ENCODE data around the gene L3HYPDH. TPM values are rescaled to one million over a fixed set of nuclear protein-coding genes. Genes with fewer than 3 reads are reported as not detected.
A peak's percentile ranks its signal among the peaks of the same experiment; 100 is the strongest.

L3HYPDH gene
- total RNA-seq, 1 donor from 2014 or later, result 57.2 TPM

GRCh38 chr14:59427653-59428580, 56.3 kb downstream of the L3HYPDH start:
- H3K9ac ChIP-seq (ENCODE audit: low read length), result peak overlapping the region; percentile 0
- no peaks in the 10 kb centered on the region for H4K20me1 ChIP-seq (ENCODE audit: insufficient read depth, low read length)
- DNase-seq (ENCODE audit: low read depth), result peak; percentile 39
- Mint-ChIP-seq H3K4me1 (ENCODE audit: low read depth, unreplicated experiment) (peaks cover 23% of the 10 kb centered on the region), H3K36me3 (ENCODE audit: low read depth, unreplicated experiment) (peaks cover 1% of the 10 kb centered on the region), H3K27ac (ENCODE audit: unreplicated experiment) (no peak overlapping the region), H3K4me3 (ENCODE audit: unreplicated experiment) (peak overlapping the region; percentile 23), H3K27me3 (ENCODE audit: low read depth, unreplicated experiment) (no peaks in the 10 kb centered on the region), H3K9me3 (ENCODE audit: unreplicated experiment) (no peaks in the 10 kb centered on the region)
- TF ChIP-seq EZH2 (IDR thresholded peaks at IDR 0.05; ENCODE audit: insufficient read depth, low read length), result no peak
- TF ChIP-seq, protein P1, sequence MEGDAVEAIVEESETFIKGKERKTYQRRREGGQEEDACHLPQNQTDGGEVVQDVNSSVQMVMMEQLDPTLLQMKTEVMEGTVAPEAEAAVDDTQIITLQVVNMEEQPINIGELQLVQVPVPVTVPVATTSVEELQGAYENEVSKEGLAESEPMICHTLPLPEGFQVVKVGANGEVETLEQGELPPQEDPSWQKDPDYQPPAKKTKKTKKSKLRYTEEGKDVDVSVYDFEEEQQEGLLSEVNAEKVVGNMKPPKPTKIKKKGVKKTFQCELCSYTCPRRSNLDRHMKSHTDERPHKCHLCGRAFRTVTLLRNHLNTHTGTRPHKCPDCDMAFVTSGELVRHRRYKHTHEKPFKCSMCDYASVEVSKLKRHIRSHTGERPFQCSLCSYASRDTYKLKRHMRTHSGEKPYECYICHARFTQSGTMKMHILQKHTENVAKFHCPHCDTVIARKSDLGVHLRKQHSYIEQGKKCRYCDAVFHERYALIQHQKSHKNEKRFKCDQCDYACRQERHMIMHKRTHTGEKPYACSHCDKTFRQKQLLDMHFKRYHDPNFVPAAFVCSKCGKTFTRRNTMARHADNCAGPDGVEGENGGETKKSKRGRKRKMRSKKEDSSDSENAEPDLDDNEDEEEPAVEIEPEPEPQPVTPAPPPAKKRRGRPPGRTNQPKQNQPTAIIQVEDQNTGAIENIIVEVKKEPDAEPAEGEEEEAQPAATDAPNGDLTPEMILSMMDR (IDR thresholded peaks at IDR 0.05; ENCODE audit: insufficient read depth, low read depth, low read length), result no peak
- no peak overlapping the region for H2AFZ ChIP-seq (ENCODE audit: low read depth, low read length)
- H3K79me2 ChIP-seq (ENCODE audit: insufficient read depth, low read length), result no peaks in the 10 kb centered on the region
- H3K27ac ChIP-seq (ENCODE audit: low read depth, low read length), result peak overlapping the region; percentile 22
- no peak overlapping the region for H3K4me3 ChIP-seq (ENCODE audit: insufficient read depth, low read depth, low read length)
- H3K27me3 ChIP-seq (ENCODE audit: insufficient read depth, low read length), result no peaks in the 10 kb centered on the region
- H3K4me1 ChIP-seq (ENCODE audit: insufficient read depth, low read length), result peaks cover 13% of the 10 kb centered on the region
- peak overlapping the region; percentile 50 for H3K4me2 ChIP-seq (ENCODE audit: low read length)
- no peaks in the 10 kb centered on the region for H3K9me3 ChIP-seq (ENCODE audit: insufficient read depth, low read depth, low read length)
- FAIRE-seq, result peak; percentile 13
- no peaks in the 10 kb centered on the region for H3K36me3 ChIP-seq (ENCODE audit: insufficient read depth, low read length)

DNA sequence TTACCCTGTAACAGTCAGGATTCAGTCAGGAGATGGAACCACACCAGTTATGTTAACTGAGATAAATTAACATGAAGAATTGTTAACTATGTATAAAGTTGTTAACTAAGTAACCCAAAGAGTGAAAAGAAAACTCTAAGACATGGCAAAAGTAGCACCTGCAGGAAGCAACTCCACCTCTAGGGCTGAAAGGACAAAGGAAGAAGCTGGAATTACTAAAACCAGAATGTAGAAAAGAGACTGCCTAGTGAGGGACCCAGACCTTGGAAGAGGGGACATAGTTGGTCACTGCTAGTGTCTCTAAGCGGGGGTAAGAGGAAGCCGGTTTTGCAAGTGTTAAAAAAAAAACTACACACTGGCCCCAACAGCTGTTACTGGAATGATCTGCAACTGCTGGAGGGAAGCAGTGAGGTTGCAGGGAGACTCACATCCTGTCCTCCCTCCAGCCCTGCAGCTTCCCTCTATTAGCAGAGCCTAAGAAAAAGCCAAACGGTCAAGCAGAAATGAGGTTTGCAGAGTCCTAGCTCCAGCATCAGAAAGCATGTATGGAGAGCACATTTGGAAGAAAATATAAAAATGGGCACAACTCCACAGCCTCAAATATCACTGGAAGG, 58.8 kb downstream of the L3HYPDH start:
- Histone ChIP-seq H3K27ac (ENCODE audit: low read depth, low read length) (no peak overlapping the region), H3K36me3 (ENCODE audit: insufficient read depth, low read length) (no peaks in the 10 kb centered on the region), H2AFZ (ENCODE audit: low read depth, low read length) (no peak overlapping the region), H3K4me3 (ENCODE audit: insufficient read depth, low read depth, low read length) (no peak overlapping the region), H3K9me3 (ENCODE audit: insufficient read depth, low read depth, low read length) (no peaks in the 10 kb centered on the region), H3K4me2 (ENCODE audit: low read length) (no peak overlapping the region), H4K20me1 (ENCODE audit: insufficient read depth, low read length) (no peaks in the 10 kb centered on the region), H3K79me2 (ENCODE audit: insufficient read depth, low read length) (no peaks in the 10 kb centered on the region), H3K27me3 (ENCODE audit: insufficient read depth, low read length) (no peaks in the 10 kb centered on the region), H3K4me1 (ENCODE audit: insufficient read depth, low read length) (peaks cover 13% of the 10 kb centered on the region), H3K9ac (ENCODE audit: low read length) (no peak overlapping the region)
- no peak for TF ChIP-seq EZH2 (IDR thresholded peaks at IDR 0.05; ENCODE audit: insufficient read depth, low read length)
- TF ChIP-seq, protein P1 (IDR thresholded peaks at IDR 0.05; ENCODE audit: insufficient read depth, low read depth, low read length), result no peak
- no peaks in the 10 kb centered on the region for H3K27me3 Mint-ChIP-seq (ENCODE audit: low read depth, unreplicated experiment)
- no peak overlapping the region for H3K4me3 Mint-ChIP-seq (ENCODE audit: unreplicated experiment)
- H3K9me3 Mint-ChIP-seq (ENCODE audit: unreplicated experiment), result no peaks in the 10 kb centered on the region
- H3K4me1 Mint-ChIP-seq (ENCODE audit: low read depth, unreplicated experiment), result peaks cover 23% of the 10 kb centered on the region
- no peak overlapping the region for H3K27ac Mint-ChIP-seq (ENCODE audit: unreplicated experiment)
- H3K36me3 Mint-ChIP-seq (ENCODE audit: low read depth, unreplicated experiment), result peaks cover 2% of the 10 kb centered on the region
- no peak for DNase-seq (ENCODE audit: low read depth)
- no peak for FAIRE-seq
